GM18858 (cell line): ENCODE results near the gene LEMD1.
"Not testable (repeated sequence)": the region's sequence is repeated elsewhere in the genome, so short reads cannot be mapped to it uniquely, and the experiment has no call there.

Source experiments
- ATAC-seq: cut with Tn5 transposase; IDR thresholded peaks from one replicate; pipeline ENCODE4 v1.9.1; 2021; ENCODE audit not compliant: unreplicated experiment

The LEMD1 gene

DNA sequence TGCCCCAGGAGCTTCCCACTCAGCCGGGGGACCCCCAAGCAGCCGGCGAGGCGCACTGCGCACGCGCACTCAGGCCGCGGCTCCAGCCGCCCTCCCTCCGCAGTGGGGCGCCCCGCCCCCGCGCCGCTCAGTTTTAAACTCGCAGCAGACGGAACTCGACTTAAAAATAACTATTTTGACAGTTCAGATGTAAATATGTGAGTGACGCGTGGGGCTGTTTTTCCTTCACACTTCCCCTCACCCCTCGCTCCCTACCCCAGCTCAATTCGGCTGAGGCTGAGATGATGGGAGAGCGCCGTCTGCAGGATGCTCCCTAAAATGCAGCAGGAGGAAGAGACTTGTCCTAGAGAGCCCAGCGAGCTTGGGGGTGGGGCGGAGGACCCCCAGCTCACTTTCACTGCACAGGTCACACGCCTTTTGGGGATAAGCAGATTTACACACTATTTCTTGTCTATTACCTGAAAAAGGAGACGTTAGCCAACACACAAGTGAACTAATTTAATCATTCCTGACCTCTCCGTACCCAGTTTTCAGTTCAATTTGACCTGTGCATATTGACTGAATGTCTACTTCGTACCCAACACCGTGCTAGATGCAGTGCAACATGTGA lies 8.9 kb upstream of the LEMD1 start:
- ATAC-seq: no peak

GRCh38 chr1:205429762-205430695 lies 8.2 kb upstream of the LEMD1 start:
- ATAC-seq: no peak

- ATAC-seq: no peak
Observed at GRCh38 chr1:205424901-205425600, 3.2 kb upstream of the LEMD1 start.

- no peak for ATAC-seq
Observed at GRCh38 chr1:205423814-205424399, 2.1 kb upstream of the LEMD1 start.

DNA sequence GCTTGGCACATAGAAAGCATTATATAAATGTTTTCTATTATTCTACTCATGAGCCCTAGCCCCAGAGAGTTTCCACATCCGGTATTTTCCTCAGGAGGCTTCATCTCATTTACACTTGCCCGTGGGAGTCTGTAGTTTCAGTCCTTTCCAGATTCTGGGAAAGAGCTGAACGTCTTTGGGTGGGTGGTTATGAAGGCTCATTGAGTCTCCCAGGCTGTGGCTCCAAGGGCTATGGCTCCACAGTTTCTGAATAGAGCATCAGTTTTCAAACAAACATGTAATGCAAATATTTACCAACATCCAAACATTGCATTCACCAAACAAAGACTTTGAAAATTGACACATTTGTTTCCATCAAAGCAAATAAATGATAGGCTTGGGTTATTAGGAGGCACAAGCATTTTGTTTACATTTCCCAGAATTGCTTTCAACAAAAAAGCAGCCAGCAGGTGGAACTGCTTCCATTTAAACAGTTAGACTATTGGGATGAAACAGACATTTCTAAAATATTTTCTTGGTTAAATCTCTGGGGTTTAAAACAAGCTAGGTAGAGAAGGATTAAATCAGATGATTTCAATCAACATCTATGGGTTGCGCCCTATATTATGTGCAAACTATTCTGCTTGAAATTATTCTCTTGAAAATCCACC lies 1.3 kb upstream of the LEMD1 start:
- ATAC-seq: no peak

- ATAC-seq: no peak
Observed at GRCh38 chr1:205420938-205421337, 918 bp downstream of the LEMD1 start.

- no peak for ATAC-seq
Observed at GRCh38 chr1:205417870-205418635, 3.8 kb downstream of the LEMD1 start.

GRCh38 chr1:205416322-205416721 lies 5.5 kb downstream of the LEMD1 start:
- ATAC-seq: no peak

GRCh38 chr1:205410581-205411298 lies 11.1 kb downstream of the LEMD1 start:
- no peak for ATAC-seq

DNA sequence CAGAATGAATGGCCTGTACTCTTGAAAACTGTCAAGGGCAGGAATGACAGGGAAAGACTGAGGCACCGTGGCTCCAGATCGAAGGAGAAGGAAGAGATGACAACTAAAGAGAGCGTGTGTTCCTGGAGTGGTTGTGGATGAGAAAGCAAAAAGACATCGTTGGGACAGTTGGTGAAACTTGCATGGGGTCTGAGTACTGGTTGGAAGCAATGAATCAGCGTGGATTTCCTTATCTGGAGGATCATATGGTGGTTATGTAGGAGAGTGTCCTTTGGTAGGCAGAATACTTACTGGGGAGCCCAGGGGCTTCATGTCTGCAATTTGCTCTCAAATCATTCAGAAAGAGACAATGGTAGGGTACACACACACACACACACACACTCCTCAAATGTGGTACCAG lies 13.9 kb downstream of the LEMD1 start:
- no peak for ATAC-seq

DNA sequence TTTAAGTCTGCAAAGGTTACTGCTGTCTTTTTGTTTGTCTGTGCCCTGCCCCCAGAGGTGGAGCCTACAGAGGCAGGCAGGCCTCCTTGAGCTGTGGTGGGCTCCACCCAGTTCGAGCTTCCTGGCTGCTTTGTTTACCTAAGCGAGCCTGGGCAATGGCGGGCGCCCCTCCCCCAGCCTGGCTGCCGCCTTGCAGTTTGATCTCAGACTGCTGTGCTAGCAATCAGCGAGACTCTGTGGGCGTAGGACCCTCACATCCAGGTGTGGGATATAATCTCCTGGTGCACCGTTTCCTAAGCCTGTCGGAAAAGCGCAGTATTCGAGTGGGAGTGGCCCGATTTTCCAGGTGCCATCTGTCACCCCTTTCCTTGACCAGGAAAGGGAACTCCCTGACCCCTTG lies 15.6 kb downstream of the LEMD1 start:
- not testable (repeated sequence) for ATAC-seq

GRCh38 chr1:205404484-205404883 lies 17.4 kb downstream of the LEMD1 start:
- not testable (repeated sequence) for ATAC-seq

DNA sequence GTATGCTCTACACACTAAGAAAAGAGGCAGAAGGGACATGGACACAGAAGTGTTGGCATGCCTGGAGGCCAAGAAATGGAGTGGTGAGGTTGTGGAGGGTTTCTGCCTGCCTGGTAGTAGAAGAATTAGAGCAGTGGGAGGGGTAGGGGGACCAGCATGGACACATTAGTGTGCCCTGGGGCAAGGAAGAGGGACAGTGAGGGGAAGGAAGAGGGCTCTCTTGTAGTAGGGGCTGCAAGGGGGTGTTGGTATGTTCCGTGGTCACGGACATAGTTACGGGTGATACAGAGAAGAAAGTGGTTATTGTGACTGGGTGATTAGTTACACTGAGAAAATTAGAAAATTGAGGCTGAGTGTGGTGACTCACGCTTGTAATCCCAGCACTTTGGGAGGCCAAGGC lies 23.3 kb downstream of the LEMD1 start:
- no peak for ATAC-seq

DNA sequence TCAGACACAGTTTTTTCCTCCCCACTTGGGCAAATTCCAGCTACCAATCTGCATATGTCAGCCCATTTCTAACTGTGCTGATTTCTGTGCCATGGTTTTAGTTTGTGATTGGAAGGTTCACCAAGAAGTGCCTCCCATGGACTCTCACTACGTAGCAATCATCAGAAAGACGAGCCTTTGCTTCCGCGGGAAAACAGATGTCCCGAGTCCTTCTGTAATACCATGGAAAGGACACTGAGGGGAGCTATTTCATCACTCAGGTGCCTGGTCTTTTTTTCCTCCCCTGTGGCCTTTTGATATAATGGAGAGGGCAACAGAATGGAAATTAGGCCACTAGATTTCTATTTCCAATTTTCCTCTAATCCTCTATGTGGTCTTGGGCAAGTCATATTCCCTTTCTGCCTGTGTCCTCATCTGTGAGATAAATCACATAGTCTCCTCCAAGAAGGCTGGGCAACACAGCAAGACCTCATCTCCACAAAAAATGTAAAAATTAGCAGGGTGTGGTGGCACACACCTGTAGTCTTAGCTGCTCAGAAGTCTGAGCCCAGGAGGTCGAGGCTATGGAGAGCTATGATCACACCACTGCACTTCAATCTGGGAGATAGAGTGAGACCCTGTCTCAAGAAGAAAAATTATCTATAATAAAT lies 24.8 kb downstream of the LEMD1 start:
- no peak for ATAC-seq

DNA sequence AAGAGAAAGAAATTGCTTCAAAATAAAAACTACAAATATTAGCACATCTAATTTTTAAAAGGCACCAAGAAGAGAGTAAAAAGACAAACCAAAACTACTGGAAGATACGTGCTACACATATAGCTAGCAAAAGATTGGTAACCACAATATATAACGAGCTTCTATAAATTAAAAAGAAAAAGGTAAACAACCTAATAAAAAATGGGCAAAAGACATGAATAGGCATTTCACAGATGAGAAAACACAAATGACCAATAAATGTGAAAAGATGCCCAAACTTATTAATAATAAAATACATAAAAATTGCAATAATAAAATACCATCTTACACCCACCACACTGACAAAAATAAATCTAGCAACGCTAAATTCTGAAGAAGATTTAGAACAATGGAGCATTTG lies 26.2 kb downstream of the LEMD1 start:
- ATAC-seq: no peak

- no peak for ATAC-seq
Observed at GRCh38 chr1:205392650-205393049, 29.2 kb downstream of the LEMD1 start.

- ATAC-seq: no peak
Observed at GRCh38 chr1:205391386-205391785, 30.5 kb downstream of the LEMD1 start.

GRCh38 chr1:205387845-205388244 lies 34.0 kb downstream of the LEMD1 start:
- ATAC-seq: no peak

GRCh38 chr1:205382990-205383389 lies 38.9 kb downstream of the LEMD1 start:
- not testable (repeated sequence) for ATAC-seq
